DMS114 treated with DMSO at 0.1 percent for 48 hours (cell line): ENCODE results near the gene KIAA0513.

Experiments
- DNase-seq: peaks from one replicate; lab custom pipeline; 2025; ENCODE audit not compliant: unreplicated experiment; lab: John Stamatoyannopoulos, UW

Gene KIAA0513

GRCh38 chr16:85067426-85067825 lies 39.8 kb downstream of the KIAA0513 start:
- no peak for DNase-seq

- DNase-seq, result no peak
Observed at GRCh38 chr16:85068746-85069145, 41.2 kb downstream of the KIAA0513 start.

- DNase-seq, result no peak
Observed at GRCh38 chr16:85069171-85069570, 41.6 kb downstream of the KIAA0513 start.

GRCh38 chr16:85072076-85072860 lies 44.7 kb downstream of the KIAA0513 start:
- DNase-seq, result no peak

- DNase-seq, result no peak
Observed at GRCh38 chr16:85072947-85073346, 45.4 kb downstream of the KIAA0513 start.

- DNase-seq, result no peak
Observed at GRCh38 chr16:85074225-85074914, 46.8 kb downstream of the KIAA0513 start.

- DNase-seq, result no peak
Observed at GRCh38 chr16:85075236-85075924, 47.8 kb downstream of the KIAA0513 start.

GRCh38 chr16:85077039-85077438 lies 49.4 kb downstream of the KIAA0513 start:
- DNase-seq, result no peak

GRCh38 chr16:85077576-85078125 lies 50.1 kb downstream of the KIAA0513 start:
- no peak for DNase-seq

- DNase-seq, result no peak
Observed at GRCh38 chr16:85078226-85078625, 50.6 kb downstream of the KIAA0513 start.

GRCh38 chr16:85078952-85079351 lies 51.4 kb downstream of the KIAA0513 start:
- no peak for DNase-seq

GRCh38 chr16:85079785-85080570 lies 52.4 kb downstream of the KIAA0513 start:
- DNase-seq, result no peak

- DNase-seq, result no peak
Observed at GRCh38 chr16:85081038-85081437, 53.4 kb downstream of the KIAA0513 start.

GRCh38 chr16:85081765-85082164 lies 54.2 kb downstream of the KIAA0513 start:
- DNase-seq, result no peak

- DNase-seq, result no peak
Observed at GRCh38 chr16:85082173-85083050, 54.8 kb downstream of the KIAA0513 start.

GRCh38 chr16:85083051-85083639 lies 55.5 kb downstream of the KIAA0513 start:
- DNase-seq, result no peak

- DNase-seq, result no peak
Observed at GRCh38 chr16:85084841-85085510, 57.4 kb downstream of the KIAA0513 start.

GRCh38 chr16:85085721-85086120 lies 58.1 kb downstream of the KIAA0513 start:
- no peak for DNase-seq
